Bone marrow (tissue), 2 donors: ENCODE measurements around the gene MAP3K8.
"Not testable (repeated sequence)": the region's sequence is repeated elsewhere in the genome, so short reads cannot be mapped to it uniquely, and the experiment has no call there.

Source experiments
- DNase-seq, 2 donors: peaks; one replicate each; lab custom pipeline; 2025; lab: John Stamatoyannopoulos, UW

The MAP3K8 gene

DNA sequence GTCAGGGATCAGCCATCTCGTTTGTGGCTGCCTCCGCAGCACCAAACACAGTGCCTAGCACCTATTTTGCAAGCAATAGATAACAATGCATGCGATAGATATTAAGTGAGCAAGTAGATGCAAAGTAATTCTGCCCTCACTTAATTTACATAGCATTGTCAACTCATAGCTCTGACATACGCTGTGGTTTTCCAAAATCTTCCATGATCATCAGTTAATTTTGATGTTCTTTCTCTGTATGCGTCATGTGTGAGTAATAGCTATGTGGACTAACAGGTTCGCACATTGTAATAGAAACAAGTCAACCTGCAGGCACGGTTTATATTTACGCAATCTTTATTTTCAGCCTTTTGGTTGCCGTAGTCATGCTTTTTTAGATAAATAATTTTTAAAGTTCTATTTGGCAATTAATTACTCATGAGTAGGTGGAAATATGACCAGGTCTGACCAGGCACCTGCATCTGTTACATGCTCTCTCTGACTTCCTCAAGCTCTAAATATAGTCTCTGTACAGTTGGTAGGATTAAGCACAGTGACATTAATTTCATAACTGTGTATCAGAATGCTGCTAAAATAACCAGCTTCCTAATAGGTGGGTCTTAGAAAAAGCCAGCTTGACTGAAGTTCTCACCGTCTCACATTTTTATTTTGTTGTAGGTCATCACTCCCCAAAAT lies 13.3 kb downstream of the MAP3K8 start:
- DNase-seq = no peak

GRCh38 chr10:30448092-30448491 lies 14.1 kb downstream of the MAP3K8 start:
- no peak for DNase-seq

GRCh38 chr10:30453764-30454527 lies 20.0 kb downstream of the MAP3K8 start:
- DNase-seq = no peak

DNA sequence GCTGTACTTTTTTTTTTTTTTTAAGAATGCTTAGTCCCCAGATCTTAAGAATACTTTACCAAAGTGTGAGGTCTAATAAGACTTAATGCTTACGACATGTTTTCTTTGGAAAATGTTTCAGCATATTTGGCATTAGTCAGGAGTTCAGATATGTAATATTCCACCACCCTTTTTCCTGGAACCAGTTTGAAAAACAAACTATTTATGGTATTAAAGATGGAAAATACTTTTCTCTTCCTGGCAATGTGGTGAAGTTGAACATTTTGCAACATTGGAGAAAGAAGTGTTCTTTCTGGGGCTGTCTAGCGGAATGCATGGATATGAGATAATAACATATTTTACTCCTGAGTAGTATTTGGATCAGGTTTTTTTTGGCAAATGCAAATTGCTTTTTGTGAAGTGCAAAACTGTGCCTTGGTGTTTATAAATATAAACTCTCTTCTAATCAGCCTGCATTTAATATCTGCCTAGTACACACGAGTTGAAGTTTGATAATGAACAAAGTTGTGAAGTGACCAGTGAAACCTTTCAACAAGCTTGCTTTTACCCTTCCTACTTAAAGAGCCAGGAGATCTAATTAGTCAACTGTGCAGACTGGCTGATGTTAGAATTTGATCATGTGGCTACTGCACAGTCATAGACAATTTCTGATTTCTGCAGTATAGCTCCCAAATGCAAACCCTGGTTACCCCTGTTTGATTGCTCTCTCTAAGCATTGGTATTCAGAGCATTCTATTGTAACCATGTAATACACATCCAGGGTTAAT lies 20.9 kb downstream of the MAP3K8 start:
- DNase-seq = no peak

- DNase-seq = no peak
Measured at GRCh38 chr10:30455816-30456215, 21.8 kb downstream of the MAP3K8 start.

DNA sequence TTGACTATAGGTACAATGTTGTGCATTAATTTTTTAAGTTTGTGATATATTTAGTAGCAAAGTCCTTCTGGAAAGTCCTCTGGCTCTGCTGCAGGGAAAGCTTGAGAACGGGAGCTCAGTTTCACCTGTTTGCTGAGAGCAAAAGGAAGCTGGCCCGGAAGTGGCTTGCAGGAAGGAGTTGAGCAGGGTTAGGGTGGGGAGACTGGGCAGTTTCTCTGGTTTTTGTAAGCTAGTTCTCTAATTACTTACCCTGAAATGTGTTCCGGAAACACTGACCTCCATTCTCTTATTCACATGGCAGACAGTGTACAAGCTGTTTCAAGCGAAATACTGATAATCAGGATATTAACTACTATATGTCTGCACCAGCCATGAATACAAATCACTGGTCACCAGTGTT lies 22.3 kb downstream of the MAP3K8 start:
- DNase-seq = peak in 1 of 2 donors; percentile 72

DNA sequence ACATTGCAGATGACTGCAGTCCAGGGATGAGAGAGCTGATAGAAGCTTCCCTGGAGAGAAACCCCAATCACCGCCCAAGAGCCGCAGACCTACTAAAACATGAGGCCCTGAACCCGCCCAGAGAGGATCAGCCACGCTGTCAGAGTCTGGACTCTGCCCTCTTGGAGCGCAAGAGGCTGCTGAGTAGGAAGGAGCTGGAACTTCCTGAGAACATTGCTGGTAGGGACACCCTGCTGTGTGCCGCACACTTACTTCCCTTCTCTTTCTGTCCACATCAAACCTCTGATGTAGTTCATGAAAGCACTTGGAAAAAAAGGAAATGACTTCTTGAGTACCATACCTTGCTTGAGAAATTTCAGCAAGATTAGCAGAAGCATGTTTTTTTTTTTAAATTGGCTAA lies 25.3 kb downstream of the MAP3K8 start:
- DNase-seq = no peak

GRCh38 chr10:30460121-30460520 lies 26.1 kb downstream of the MAP3K8 start:
- DNase-seq = no peak

DNA sequence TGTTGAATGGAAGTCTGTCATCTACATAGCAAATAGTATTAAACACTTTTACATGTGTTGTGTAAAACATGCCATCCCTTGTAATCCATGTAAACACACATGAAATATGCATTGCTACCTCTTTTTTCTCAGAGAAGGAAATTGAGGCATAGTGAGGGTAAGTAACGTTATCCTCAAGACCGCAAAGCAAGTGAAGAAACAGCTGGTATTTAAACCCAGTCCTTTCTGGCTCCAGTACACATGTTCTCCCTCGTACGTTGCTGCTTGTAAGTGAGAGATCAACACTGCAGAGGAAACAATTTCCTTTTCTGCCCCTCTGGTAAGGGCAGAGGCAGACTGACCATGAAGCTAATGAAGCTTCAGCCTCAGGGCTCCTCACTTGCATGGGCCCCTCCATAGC lies 28.5 kb downstream of the MAP3K8 start:
- DNase-seq = no peak

DNA sequence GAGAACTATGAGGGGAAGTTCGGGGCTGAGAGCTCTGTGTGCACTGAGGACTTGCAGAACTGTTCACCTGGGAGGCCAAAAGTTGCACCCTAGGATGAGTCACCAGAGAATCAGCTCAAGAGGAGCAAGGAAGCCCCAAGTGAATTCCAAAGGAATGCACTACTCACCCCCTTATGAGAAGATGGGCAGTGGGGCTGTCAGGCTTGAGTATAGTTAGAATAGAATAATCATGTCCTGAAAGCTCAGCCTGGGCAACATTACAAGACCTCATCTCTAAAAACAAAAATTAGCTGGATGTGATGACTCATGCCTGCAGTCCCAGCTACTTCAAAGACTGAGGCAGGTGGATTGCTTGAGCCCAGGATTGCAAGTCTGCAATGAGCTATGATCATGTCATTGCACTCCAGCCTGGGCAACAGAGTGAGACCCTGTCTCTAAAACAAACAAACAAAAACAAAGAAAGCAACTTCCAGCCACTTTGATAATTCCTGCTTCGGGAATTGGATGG lies 30.0 kb downstream of the MAP3K8 start:
- DNase-seq = no peak

GRCh38 chr10:30464675-30465074 lies 30.7 kb downstream of the MAP3K8 start:
- DNase-seq = no peak

GRCh38 chr10:30466445-30466844 lies 32.5 kb downstream of the MAP3K8 start:
- DNase-seq = no peak

DNA sequence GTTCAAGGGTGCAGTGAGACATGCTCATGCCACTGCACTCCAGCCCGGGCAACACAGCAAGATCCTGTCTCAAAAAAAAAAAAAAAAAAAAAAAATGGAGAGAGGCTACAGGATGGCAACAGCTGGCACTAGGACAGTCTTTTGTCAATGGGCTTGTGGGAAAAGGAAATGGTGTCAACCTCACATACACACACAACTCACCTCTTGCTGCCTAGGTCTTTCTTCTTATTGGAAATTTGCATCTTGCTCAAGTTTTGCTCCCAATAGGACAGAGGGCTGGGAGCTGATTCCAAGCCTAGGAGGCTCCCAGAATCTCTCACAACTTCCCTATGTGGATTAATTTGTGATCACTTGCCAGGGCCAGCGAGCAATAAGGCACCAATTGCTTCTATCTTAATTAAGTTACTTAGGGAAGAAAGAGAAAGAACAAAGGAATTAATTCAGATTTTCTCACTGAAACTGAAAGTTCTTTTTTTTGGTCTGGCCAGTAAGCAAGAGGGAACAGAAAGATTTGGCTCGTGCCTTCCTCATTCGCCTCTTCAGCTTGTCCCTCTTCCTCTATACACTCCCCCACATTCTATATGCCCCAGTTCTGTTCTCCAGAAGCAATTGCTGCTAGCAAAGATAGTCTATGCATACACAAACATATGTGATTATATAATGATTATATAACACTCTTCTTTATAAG lies 33.8 kb downstream of the MAP3K8 start:
- DNase-seq = peak in 1 of 2 donors; percentile 78

- DNase-seq = no peak
Measured at GRCh38 chr10:30472414-30473155, 38.6 kb downstream of the MAP3K8 start.

DNA sequence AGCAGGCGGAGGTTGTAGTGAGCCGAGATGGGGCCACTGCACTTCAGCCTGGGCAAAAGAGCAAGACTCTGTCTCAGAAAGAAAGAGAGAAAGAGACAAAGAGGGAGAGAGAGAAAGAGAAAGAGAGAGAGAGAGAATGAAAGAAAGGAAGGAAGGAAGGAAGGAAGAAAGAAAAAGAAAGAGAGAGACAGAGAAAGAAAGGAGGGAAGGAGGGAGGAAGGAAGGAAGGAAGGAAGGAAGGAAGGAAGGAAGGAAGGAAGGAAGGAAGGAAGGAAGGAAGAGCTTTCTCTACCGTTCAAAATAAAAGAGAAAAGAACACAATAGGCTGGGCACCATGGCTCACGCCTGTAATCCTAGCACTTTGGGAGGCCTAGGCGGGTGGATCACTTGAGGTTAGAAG lies 41.5 kb downstream of the MAP3K8 start:
- not testable (repeated sequence) for DNase-seq

DNA sequence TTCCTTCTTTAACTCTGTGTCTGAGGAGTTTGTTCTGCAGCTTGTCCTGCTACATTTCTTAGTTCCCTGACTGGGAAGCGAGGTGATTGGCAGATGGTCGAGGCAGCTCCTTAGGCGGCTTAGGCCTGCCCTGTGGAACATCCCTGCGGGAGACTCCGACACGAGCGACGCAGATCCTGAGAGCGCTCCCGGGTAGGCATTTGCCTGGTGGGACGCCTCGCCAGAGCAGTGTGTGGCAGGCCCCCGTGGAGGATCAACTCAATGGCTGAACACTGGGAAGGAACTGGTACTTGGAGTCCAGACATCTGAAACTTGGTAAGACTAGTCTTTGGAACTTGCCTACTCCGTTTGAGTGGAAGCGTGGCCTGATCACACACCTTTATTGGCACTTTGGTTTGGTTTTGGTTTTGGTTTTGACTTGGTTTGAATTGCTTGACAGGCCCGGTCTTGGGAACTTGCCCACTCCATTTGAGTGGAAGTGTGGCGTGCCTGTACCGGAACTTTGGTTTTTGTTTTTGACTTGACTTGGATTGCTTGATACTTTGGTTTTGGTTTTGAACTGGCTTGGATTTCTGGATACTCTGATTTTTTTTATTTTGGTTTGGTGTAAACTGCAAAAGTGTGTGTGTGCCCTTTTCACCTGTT lies 42.6 kb downstream of the MAP3K8 start:
- no peak for DNase-seq

DNA sequence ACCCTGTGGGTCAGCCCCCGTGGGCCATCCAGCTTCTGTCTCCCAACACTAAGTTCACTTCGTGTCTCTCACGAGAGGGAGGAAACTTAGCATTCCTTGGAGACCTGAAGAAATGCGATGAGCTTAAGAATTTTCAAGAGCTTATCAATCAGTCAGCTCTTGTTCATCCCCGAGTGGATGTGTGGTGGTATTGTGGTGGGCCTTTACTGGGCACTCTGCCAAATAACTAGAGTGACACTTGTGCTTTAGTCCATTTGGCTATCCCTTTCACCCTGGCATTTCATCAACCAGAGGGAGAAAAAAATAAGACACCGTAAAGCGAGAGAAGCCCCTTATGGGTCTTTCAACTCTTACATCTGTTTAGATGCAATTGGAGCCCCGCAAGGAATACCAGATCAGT lies 45.5 kb downstream of the MAP3K8 start:
- not testable (repeated sequence) for DNase-seq

- DNase-seq = no peak
Measured at GRCh38 chr10:30481603-30482002, 47.6 kb downstream of the MAP3K8 start.

DNA sequence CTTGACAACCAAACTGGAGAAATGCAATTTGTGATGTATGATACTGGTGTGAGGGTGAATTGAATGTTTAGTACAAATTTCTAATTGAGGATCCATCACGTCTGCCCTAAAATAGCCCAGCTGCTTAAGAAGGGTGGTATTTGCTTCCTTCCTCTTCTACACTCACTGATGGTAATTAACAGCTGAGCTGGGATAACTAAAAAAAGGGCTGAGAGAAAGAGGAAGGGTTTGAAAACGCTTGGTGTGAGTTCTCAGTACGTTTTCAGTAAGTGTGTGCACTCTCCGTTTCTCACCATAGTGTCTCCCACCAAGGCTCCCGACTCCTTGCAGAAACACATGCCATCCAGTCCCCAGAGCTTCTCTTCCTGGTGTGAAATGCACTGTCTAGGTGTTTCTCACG lies 54.3 kb downstream of the MAP3K8 start:
- peak in 1 of 2 donors; percentile 85 for DNase-seq

- no peak for DNase-seq
Measured at GRCh38 chr10:30489346-30489745, 55.4 kb downstream of the MAP3K8 start.
